Endothelial cell of umbilical vein (primary cell): ENCODE results near the gene PITPNM2. TPM values are rescaled to one million over a fixed set of nuclear protein-coding genes. Genes with fewer than 3 reads are reported as not detected.

Source experiments
- BruUV-seq: library from RNA; stranded (reverse); fragments of 400-500 nt; replicated peaks from 2 replicates; lab custom pipeline; 2021; lab: Mats Ljungman, UMichigan
- CTCF ChIA-PET: fragments of 300-600, 350-600 bp; sonication (Branson Sonifier 250); formaldehyde crosslinking; loops from one replicate; lab custom pipeline; 2021; ENCODE audit warnings: antibody characterized with exemption, inconsistent platforms; lab: Charles Lee
- POLR2A ChIA-PET: fragments of 300-600, 350-600 bp; sonication (Branson Sonifier 250); formaldehyde crosslinking; loops from one replicate; lab custom pipeline; 2021; ENCODE audit warnings: antibody characterized with exemption, inconsistent platforms; lab: Charles Lee
- DNase-seq: peaks from one replicate; pipeline ENCODE4 v3.0.0-alpha.2; 2011; ENCODE audit warnings: low read depth, low spot score
- FAIRE-seq: peaks from 2 replicates; lab custom pipeline; 2011; peaks lifted over from hg19 to GRCh38; lab: Jason Lieb, UNC
- H2AFZ ChIP-seq: 2 replicates; pipeline ENCODE4 v1.6.0; 2012; ENCODE audit warnings: low read depth, low read length, control low read depth, inconsistent platforms
- H3K27ac ChIP-seq: 2 replicates; pipeline ENCODE4 v1.5.1; 2011; ENCODE audit warnings: low read depth, mild to moderate bottlenecking, control low read depth, low read length, moderate library complexity; ENCODE audit not compliant: insufficient read depth
- H3K27me3 ChIP-seq, 2 experiments: 2 replicates each; pipeline versions ENCODE4 v1.6.0 to v1.6.1; 2011; ENCODE audit warnings: low read length in 2 of 2, mixed read lengths in 1 of 2; ENCODE audit not compliant: control insufficient read depth in 2 of 2, insufficient read depth in 2 of 2
- H3K36me3 ChIP-seq, 2 experiments: 2 replicates in 1 of 2; 3 replicates in 1 of 2; pipeline ENCODE4 v1.5.1; 2011; ENCODE audit warnings: low read length in 2 of 2, mild to moderate bottlenecking in 1 of 2, moderate library complexity in 1 of 2; ENCODE audit not compliant: control insufficient read depth in 2 of 2, insufficient read depth in 2 of 2; ENCODE audit errors: extremely low read depth in 1 of 2
- H3K4me1 ChIP-seq: 3 replicates; pipeline ENCODE4 v1.5.1; 2011; ENCODE audit warnings: mild to moderate bottlenecking, low read length; ENCODE audit not compliant: control insufficient read depth, insufficient read depth; ENCODE audit errors: extremely low read depth
- H3K4me2 ChIP-seq: 2 replicates; pipeline ENCODE4 v1.6.1; 2011; ENCODE audit warnings: low read length, control low read depth, mixed read lengths; ENCODE audit not compliant: insufficient read depth
- H3K4me3 ChIP-seq, 3 experiments: fragments of 200-600 bp in 1 of 3; sonication (generic), shearing (Covaris generic) in 1 of 3; replicated peaks in 1 of 3; 2 replicates each; pipeline ENCODE4 v1.5.1; 2011 to 2016; ENCODE audit warnings: control low read depth in 3 of 3, low read length in 3 of 3, mild to moderate bottlenecking in 2 of 3, inconsistent platforms in 1 of 3, low read depth in 1 of 3, moderate library complexity in 1 of 3; ENCODE audit not compliant: insufficient read depth in 1 of 3
- H3K79me2 ChIP-seq: 2 replicates; pipeline ENCODE4 v1.6.0; 2012; ENCODE audit warnings: low read length, inconsistent platforms; ENCODE audit not compliant: control insufficient read depth, insufficient read depth
- H3K9ac ChIP-seq: replicated peaks from 2 replicates; pipeline ENCODE3; 2011; ENCODE audit warnings: low read length, control low read depth; ENCODE audit not compliant: insufficient read depth; ENCODE audit errors: extremely low read depth
- H3K9me1 ChIP-seq: replicated peaks from 3 replicates; pipeline ENCODE4 v1.6.0; 2011; ENCODE audit warnings: mild to moderate bottlenecking, low read length; ENCODE audit not compliant: control insufficient read depth, insufficient read depth; ENCODE audit errors: extremely low read depth
- H3K9me3 ChIP-seq: replicated peaks from 2 replicates; pipeline ENCODE4 v1.5.1; 2012; ENCODE audit warnings: low read length, inconsistent platforms; ENCODE audit not compliant: control insufficient read depth, insufficient read depth
- H4K20me1 ChIP-seq: replicated peaks from 2 replicates; pipeline ENCODE3; 2011; ENCODE audit warnings: mild to moderate bottlenecking, low read length; ENCODE audit not compliant: control insufficient read depth, insufficient read depth; ENCODE audit errors: extremely low read depth
- EZH2 ChIP-seq: IDR thresholded peaks from 2 replicates; pipeline ENCODE4 v1.6.1; 2012; ENCODE audit warnings: borderline replicate concordance, low read depth, mild to moderate bottlenecking, moderate library complexity, low read length, inconsistent platforms; ENCODE audit not compliant: severe bottlenecking
- FOS ChIP-seq: IDR thresholded peaks from 2 replicates; pipeline ENCODE4 v1.6.1; 2011; ENCODE audit warnings: mild to moderate bottlenecking, low read length, moderate library complexity, borderline replicate concordance; ENCODE audit not compliant: insufficient read depth
- GATA2 ChIP-seq: IDR thresholded peaks from 2 replicates; pipeline ENCODE4 v1.7.0; 2011; ENCODE audit warnings: low read depth, mild to moderate bottlenecking, moderate library complexity, mixed read lengths, low read length; ENCODE audit not compliant: insufficient read length, insufficient read depth
- JUN ChIP-seq: IDR thresholded peaks from 2 replicates; pipeline ENCODE4 v1.6.1; 2011; ENCODE audit warnings: borderline replicate concordance, low read depth; ENCODE audit not compliant: insufficient read length, insufficient read depth
- MAX ChIP-seq: IDR thresholded peaks from 2 replicates; pipeline ENCODE4 v1.6.1; 2011; ENCODE audit not compliant: insufficient read depth, insufficient read length
- MYC ChIP-seq: IDR thresholded peaks from one replicate; pipeline ENCODE4 v1.6.1; 2011; ENCODE audit warnings: mild to moderate bottlenecking, low read depth, low read length
- POLR2A ChIP-seq: IDR thresholded peaks from 2 replicates; pipeline ENCODE4 v1.6.1; 2012; ENCODE audit warnings: low read depth, mild to moderate bottlenecking, control low read depth, low read length
- POLR2AphosphoS5 ChIP-seq: IDR thresholded peaks from 2 replicates; pipeline ENCODE4 v1.6.1; 2012; ENCODE audit warnings: low read depth, mild to moderate bottlenecking, control low read depth, low read length, moderate library complexity; ENCODE audit not compliant: insufficient read depth
- dilution Hi-C: fragments of 300-500 bp; cut with MboI; formaldehyde crosslinking; loops from one replicate; pipeline ENCODE4 v1.15.0; 2019; ENCODE audit warnings: low sequenced_read_pairs; ENCODE audit not compliant: extremely low pct_ligation_motif_present
- intact Hi-C: fragments of 100-400 bp; cut with micrococcal nuclease; formaldehyde crosslinking; loops from one replicate; pipeline ENCODE4 v1.10.0; 2022
- polyA plus RNA-seq, 4 experiments: library from polyadenylated mRNA; depleted of rRNA in 3 of 4; stranded (reverse) in 3 of 4; unstranded in 1 of 4; fragments of >200 nt; gene quantifications; 2 replicates each; pipeline versions ENCODE4 v1.2.1 to v1.2.3, GENCODE V29; 2011 to 2012; ENCODE audit warnings: missing spikeins in 1 of 4
- total RNA-seq: library from RNA; stranded (reverse); gene quantifications from 2 replicates; pipeline ENCODE4 v1.2.3, GENCODE V29; 2021
- TF ChIP-seq, protein P1 (sequence below), 2 donors: IDR thresholded peaks; 1 replicate in 1 of 2; 2 replicates in 1 of 2; pipeline ENCODE4 v1.5.1; 2011; ENCODE audit warnings: low read length in 2 of 2, mild to moderate bottlenecking in 2 of 2, moderate library complexity in 2 of 2, control low read depth in 1 of 2, inconsistent platforms in 1 of 2, low read depth in 1 of 2; ENCODE audit not compliant: insufficient read depth in 1 of 2; ENCODE audit errors: extremely low read depth in 1 of 2

Gene PITPNM2
- total and polyA plus RNA-seq, 2 donors (not counting 3 experiments of a cell fraction or from before 2014, with no cell fraction given), result 4.2 to 15.9 TPM

DNA sequence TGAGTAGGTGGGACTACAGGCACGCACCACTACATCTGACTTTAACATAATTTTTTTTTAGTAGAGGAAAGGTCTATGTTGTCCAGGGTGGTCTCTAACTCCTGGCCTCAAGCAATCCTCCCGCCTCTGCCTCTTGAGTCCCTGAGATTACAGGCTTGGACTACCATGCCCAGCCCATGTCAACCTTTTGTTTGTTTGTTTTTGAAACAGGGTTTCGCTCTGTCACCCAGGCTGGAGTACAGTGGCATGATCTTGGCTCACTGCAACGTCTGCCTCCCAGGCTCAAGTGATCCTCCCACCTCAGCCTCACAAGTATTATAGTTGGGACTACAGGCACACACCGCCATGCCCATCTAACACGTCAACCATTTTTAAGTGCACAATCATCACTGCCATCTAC, 29.2 kb downstream of the PITPNM2 start:
- intact Hi-C loops, result no loop called here
- dilution Hi-C loops, result no loop called here
- TF ChIP-seq MAX, result no peak
- no peak for FAIRE-seq
- no peaks in the 10 kb centered on the region for H3K9me3 ChIP-seq
- ChIA-PET POLR2A (no interaction called here), CTCF (interaction anchor here (0.9 kb wide), 1 partner anchor 59 kb away, joined by 3 read pairs; no protein-coding TSS in a partner anchor)
- no peaks in the 10 kb centered on the region for H3K27me3 ChIP-seq
- H2AFZ ChIP-seq, result no peak overlapping the region
- H3K4me1 ChIP-seq, result peaks cover 8% of the 10 kb centered on the region
- H3K36me3 ChIP-seq, result no peaks in the 10 kb centered on the region
- H4K20me1 ChIP-seq, result no peaks in the 10 kb centered on the region
- H3K9me1 ChIP-seq, result no peaks in the 10 kb centered on the region
- no TSS peak for BruUV-seq
- DNase-seq, result no peak
- no peak overlapping the region for H3K4me3 ChIP-seq
- no peak overlapping the region for H3K27ac ChIP-seq
- H3K79me2 ChIP-seq, result no peaks in the 10 kb centered on the region
- no peak overlapping the region for H3K4me2 ChIP-seq
- no peak overlapping the region for H3K9ac ChIP-seq

GRCh38 chr12:123120452-123121166, 30.3 kb downstream of the PITPNM2 start:
- ChIA-PET CTCF (interaction anchor here (0.9 kb wide), 1 partner anchor 58 kb away, joined by 3 read pairs; no protein-coding TSS in a partner anchor), POLR2A (no interaction called here)
- H3K4me1 ChIP-seq, result no peaks in the 10 kb centered on the region
- H2AFZ ChIP-seq, result no peak overlapping the region
- dilution Hi-C loops, result no loop called here
- BruUV-seq, result no TSS peak
- H3K4me3 ChIP-seq, result no peak overlapping the region
- H3K27me3 ChIP-seq, result no peaks in the 10 kb centered on the region
- no peaks in the 10 kb centered on the region for H4K20me1 ChIP-seq
- no peaks in the 10 kb centered on the region for H3K79me2 ChIP-seq
- no peak for DNase-seq
- no peak overlapping the region for H3K4me2 ChIP-seq
- H3K9ac ChIP-seq, result no peak overlapping the region
- intact Hi-C loops, result no loop called here
- no peak for FAIRE-seq
- no peaks in the 10 kb centered on the region for H3K36me3 ChIP-seq
- no peak for TF ChIP-seq MAX
- TF ChIP-seq FOS, result no peak
- no peak for TF ChIP-seq GATA2
- TF ChIP-seq, protein P1, sequence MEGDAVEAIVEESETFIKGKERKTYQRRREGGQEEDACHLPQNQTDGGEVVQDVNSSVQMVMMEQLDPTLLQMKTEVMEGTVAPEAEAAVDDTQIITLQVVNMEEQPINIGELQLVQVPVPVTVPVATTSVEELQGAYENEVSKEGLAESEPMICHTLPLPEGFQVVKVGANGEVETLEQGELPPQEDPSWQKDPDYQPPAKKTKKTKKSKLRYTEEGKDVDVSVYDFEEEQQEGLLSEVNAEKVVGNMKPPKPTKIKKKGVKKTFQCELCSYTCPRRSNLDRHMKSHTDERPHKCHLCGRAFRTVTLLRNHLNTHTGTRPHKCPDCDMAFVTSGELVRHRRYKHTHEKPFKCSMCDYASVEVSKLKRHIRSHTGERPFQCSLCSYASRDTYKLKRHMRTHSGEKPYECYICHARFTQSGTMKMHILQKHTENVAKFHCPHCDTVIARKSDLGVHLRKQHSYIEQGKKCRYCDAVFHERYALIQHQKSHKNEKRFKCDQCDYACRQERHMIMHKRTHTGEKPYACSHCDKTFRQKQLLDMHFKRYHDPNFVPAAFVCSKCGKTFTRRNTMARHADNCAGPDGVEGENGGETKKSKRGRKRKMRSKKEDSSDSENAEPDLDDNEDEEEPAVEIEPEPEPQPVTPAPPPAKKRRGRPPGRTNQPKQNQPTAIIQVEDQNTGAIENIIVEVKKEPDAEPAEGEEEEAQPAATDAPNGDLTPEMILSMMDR (IDR thresholded peaks at IDR 0.05; ENCODE audit: extremely low read depth in 1 of 2, insufficient read depth in 1 of 2, low read depth in 1 of 2, low read length in 2 of 2), result no peak
- no peak for TF ChIP-seq MYC
- TF ChIP-seq POLR2A, result no peak
- TF ChIP-seq EZH2, result no peak
- TF ChIP-seq JUN, result no peak
- no peak for TF ChIP-seq POLR2AphosphoS5
- no peak overlapping the region for H3K27ac ChIP-seq
- H3K9me1 ChIP-seq, result no peaks in the 10 kb centered on the region
- H3K9me3 ChIP-seq, result no peaks in the 10 kb centered on the region
